HG02798 (cell line): Measurements from ENCODE around the gene PIGN.
A peak's percentile ranks its signal among the peaks of the same experiment; 100 is the strongest.
"Not testable (repeated sequence)": the region's sequence is repeated elsewhere in the genome, so short reads cannot be mapped to it uniquely, and the experiment has no call there.

Source experiments
- ATAC-seq: cut with Tn5 transposase; IDR thresholded peaks from one replicate; pipeline ENCODE4 v1.9.1; 2021; ENCODE audit warnings: mild to moderate bottlenecking; ENCODE audit not compliant: unreplicated experiment, poor library complexity

The PIGN gene

GRCh38 chr18:62183578-62184195 lies 3.2 kb downstream of the PIGN start:
- no peak for ATAC-seq

GRCh38 chr18:62182220-62182619 lies 4.6 kb downstream of the PIGN start:
- ATAC-seq = no peak

- no peak for ATAC-seq
Observed at GRCh38 chr18:62179213-62179612, 7.6 kb downstream of the PIGN start.

- ATAC-seq = no peak
Observed at GRCh38 chr18:62177271-62177670, 9.6 kb downstream of the PIGN start.

- ATAC-seq = no peak
Observed at GRCh38 chr18:62175521-62175920, 11.3 kb downstream of the PIGN start.

- no peak for ATAC-seq
Observed at GRCh38 chr18:62172298-62172697, 14.6 kb downstream of the PIGN start.

GRCh38 chr18:62170857-62171256 lies 16.0 kb downstream of the PIGN start:
- ATAC-seq = no peak

- not testable (repeated sequence) for ATAC-seq
Observed at GRCh38 chr18:62166524-62166923, 20.3 kb downstream of the PIGN start.

GRCh38 chr18:62165583-62165982 lies 21.3 kb downstream of the PIGN start:
- ATAC-seq = no peak

- ATAC-seq = no peak
Observed at GRCh38 chr18:62164855-62165487, 21.9 kb downstream of the PIGN start.

- ATAC-seq = no peak
Observed at GRCh38 chr18:62164310-62164709, 22.5 kb downstream of the PIGN start.

- ATAC-seq = no peak
Observed at GRCh38 chr18:62157843-62158242, 29.0 kb downstream of the PIGN start.

GRCh38 chr18:62152844-62153243 lies 34.0 kb downstream of the PIGN start:
- ATAC-seq = no peak

GRCh38 chr18:62151068-62151771 lies 35.6 kb downstream of the PIGN start:
- no peak for ATAC-seq

GRCh38 chr18:62144338-62144737 lies 42.5 kb downstream of the PIGN start:
- no peak for ATAC-seq

GRCh38 chr18:62140259-62140658 lies 46.6 kb downstream of the PIGN start:
- no peak for ATAC-seq

GRCh38 chr18:62138461-62139235 lies 48.2 kb downstream of the PIGN start:
- no peak for ATAC-seq

GRCh38 chr18:62131301-62131909 lies 55.5 kb downstream of the PIGN start:
- peak; percentile 79 for ATAC-seq

- no peak for ATAC-seq
Observed at GRCh38 chr18:62128157-62128556, 58.7 kb downstream of the PIGN start.

- no peak for ATAC-seq
Observed at GRCh38 chr18:62126737-62127136, 60.1 kb downstream of the PIGN start.
